Endodermal cell (in vitro differentiated cells): ENCODE results near the gene RPL19. TPM values are rescaled to one million over a fixed set of nuclear protein-coding genes. Genes with fewer than 3 reads are reported as not detected.

Experiments used
- DNase-seq: peaks from one replicate; pipeline ENCODE4 v3.0.0-alpha.2; 2017
- H3K27ac ChIP-seq: 2 replicates; pipeline ENCODE4 v1.5.1; 2013; ENCODE audit warnings: mild to moderate bottlenecking, low read depth, low read length, moderate library complexity
- H3K27me3 ChIP-seq: 2 replicates; pipeline ENCODE4 v1.6.1; 2013; ENCODE audit warnings: mild to moderate bottlenecking, low read length, moderate library complexity; ENCODE audit not compliant: insufficient read depth, control insufficient read depth, poor library complexity, severe bottlenecking
- H3K36me3 ChIP-seq: 2 replicates; pipeline ENCODE4 v1.7.0; 2013; ENCODE audit warnings: mild to moderate bottlenecking, low read length, moderate library complexity; ENCODE audit not compliant: control insufficient read depth, insufficient read depth
- H3K4me1 ChIP-seq: one replicate; pipeline ENCODE4 v1.7.0; 2013; ENCODE audit warnings: low read length; ENCODE audit not compliant: control insufficient read depth, insufficient read depth
- H3K4me3 ChIP-seq: 2 replicates; pipeline ENCODE4 v1.5.1; 2013; ENCODE audit warnings: mild to moderate bottlenecking, low read length, moderate library complexity
- H3K9ac ChIP-seq: 2 replicates; pipeline ENCODE4 v1.6.1; 2013; ENCODE audit warnings: mild to moderate bottlenecking, low read length, moderate library complexity; ENCODE audit not compliant: poor library complexity, severe bottlenecking; ENCODE audit errors: extremely low read depth
- H3K9me3 ChIP-seq: 2 replicates; pipeline ENCODE4 v1.6.1; 2013; ENCODE audit warnings: mild to moderate bottlenecking, low read length, moderate library complexity; ENCODE audit not compliant: control insufficient read depth
- H3K27ac Mint-ChIP-seq: 2 replicates; pipeline ENCODE4 v1.8.0; 2020; ENCODE audit warnings: mixed read lengths
- H3K27me3 Mint-ChIP-seq: 2 replicates; pipeline ENCODE4 v1.8.0; 2021; ENCODE audit warnings: mild to moderate bottlenecking, mixed read lengths; ENCODE audit not compliant: insufficient read depth
- H3K36me3 Mint-ChIP-seq: 2 replicates; pipeline ENCODE4 v1.8.0; 2020; ENCODE audit warnings: low read depth, mixed read lengths
- H3K4me1 Mint-ChIP-seq: 2 replicates; pipeline ENCODE4 v1.8.0; 2020; ENCODE audit warnings: mixed read lengths
- H3K4me3 Mint-ChIP-seq: 2 replicates; pipeline ENCODE4 v1.8.0; 2020; ENCODE audit warnings: mild to moderate bottlenecking, moderate library complexity, mixed read lengths
- H3K9me3 Mint-ChIP-seq: 2 replicates; pipeline ENCODE4 v1.8.0; 2020; ENCODE audit warnings: mild to moderate bottlenecking, mixed read lengths
- WGBS, 2 experiments: methylation state at CpG; one replicate each; pipeline versions ENCODE4 v1.1.5 to v1.1.7; 2013; ENCODE audit warnings: missing lambda C conversion rate in 2 of 2, mixed read lengths in 1 of 2; ENCODE audit not compliant: insufficient coverage in 1 of 2, insufficient read length in 1 of 2; 5-methylcytosine and 5-hydroxymethylcytosine counted together
- total RNA-seq, 2 donors: library from RNA; stranded (reverse); fragmentation: NEBNext Ultra II Directional in 1 of 2; extraction: Animal tissue kit (Norgen Biotek cat#: 25700) in 1 of 2; gene quantifications; 2 replicates in 1 of 2; 3 replicates in 1 of 2; pipeline ENCODE4 v1.2.1, GENCODE V29; 2021
- TF ChIP-seq, protein P1 (sequence below): fragments of 200-600 bp; sonication (generic); conservative IDR thresholded peaks from 2 replicates; pipeline ENCODE4 v1.5.0; 2021; ENCODE audit warnings: antibody characterized with exemption, mild to moderate bottlenecking

RPL19 gene
- total RNA-seq, 2 donors from 2014 or later, result 1,782 to 1,829 TPM

DNA sequence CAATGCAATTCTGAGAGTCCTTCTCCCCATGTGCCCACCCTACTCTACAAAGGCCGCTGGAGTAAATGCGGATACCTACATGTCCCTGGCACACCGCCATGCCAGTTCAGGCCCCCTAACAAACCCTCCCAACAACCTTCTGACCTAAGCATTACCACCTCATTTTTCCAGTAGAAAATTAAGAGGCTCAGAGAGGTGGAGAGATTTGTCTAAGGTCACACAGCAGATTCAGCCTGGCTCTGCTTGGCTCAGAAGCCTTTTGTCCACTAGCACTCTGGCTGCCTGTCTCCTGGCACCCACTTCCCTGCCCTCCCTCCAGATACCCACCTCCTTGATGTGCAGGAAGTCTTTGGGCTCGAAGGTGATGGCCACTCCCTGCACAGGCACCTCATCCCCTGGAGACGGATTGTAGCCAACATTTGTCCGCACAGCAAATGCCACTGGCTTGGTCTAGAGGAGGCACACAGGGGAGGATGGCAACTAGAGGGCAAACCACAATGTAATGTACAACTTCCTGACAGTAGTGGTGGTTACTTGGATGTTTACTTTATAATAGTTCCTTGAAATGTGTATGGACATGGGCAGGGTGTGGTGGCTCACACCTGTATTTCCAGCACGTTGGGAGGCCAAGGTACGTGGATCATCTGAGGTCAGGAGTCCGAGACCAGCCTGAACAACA, 12.8 kb upstream of the RPL19 start:
- Mint-ChIP-seq H3K9me3 (no peaks in the 10 kb centered on the region), H3K4me3 (no peak overlapping the region), H3K27me3 (no peaks in the 10 kb centered on the region), H3K27ac (no peak overlapping the region), H3K4me1 (no peaks in the 10 kb centered on the region), H3K36me3 (peaks cover 31% of the 10 kb centered on the region)
- Histone ChIP-seq H3K4me1 (no peaks in the 10 kb centered on the region), H3K36me3 (peaks cover 18% of the 10 kb centered on the region), H3K9me3 (no peaks in the 10 kb centered on the region), H3K9ac (no peak overlapping the region), H3K27ac (no peak overlapping the region), H3K4me3 (no peak overlapping the region), H3K27me3 (no peaks in the 10 kb centered on the region)
- WGBS, 2 experiments, result 92 to 93% methylated on average over 5 to 9 of the region's 9 CpGs
- TF ChIP-seq, protein P1, sequence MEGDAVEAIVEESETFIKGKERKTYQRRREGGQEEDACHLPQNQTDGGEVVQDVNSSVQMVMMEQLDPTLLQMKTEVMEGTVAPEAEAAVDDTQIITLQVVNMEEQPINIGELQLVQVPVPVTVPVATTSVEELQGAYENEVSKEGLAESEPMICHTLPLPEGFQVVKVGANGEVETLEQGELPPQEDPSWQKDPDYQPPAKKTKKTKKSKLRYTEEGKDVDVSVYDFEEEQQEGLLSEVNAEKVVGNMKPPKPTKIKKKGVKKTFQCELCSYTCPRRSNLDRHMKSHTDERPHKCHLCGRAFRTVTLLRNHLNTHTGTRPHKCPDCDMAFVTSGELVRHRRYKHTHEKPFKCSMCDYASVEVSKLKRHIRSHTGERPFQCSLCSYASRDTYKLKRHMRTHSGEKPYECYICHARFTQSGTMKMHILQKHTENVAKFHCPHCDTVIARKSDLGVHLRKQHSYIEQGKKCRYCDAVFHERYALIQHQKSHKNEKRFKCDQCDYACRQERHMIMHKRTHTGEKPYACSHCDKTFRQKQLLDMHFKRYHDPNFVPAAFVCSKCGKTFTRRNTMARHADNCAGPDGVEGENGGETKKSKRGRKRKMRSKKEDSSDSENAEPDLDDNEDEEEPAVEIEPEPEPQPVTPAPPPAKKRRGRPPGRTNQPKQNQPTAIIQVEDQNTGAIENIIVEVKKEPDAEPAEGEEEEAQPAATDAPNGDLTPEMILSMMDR, result no peak
- DNase-seq, result no peak

DNA sequence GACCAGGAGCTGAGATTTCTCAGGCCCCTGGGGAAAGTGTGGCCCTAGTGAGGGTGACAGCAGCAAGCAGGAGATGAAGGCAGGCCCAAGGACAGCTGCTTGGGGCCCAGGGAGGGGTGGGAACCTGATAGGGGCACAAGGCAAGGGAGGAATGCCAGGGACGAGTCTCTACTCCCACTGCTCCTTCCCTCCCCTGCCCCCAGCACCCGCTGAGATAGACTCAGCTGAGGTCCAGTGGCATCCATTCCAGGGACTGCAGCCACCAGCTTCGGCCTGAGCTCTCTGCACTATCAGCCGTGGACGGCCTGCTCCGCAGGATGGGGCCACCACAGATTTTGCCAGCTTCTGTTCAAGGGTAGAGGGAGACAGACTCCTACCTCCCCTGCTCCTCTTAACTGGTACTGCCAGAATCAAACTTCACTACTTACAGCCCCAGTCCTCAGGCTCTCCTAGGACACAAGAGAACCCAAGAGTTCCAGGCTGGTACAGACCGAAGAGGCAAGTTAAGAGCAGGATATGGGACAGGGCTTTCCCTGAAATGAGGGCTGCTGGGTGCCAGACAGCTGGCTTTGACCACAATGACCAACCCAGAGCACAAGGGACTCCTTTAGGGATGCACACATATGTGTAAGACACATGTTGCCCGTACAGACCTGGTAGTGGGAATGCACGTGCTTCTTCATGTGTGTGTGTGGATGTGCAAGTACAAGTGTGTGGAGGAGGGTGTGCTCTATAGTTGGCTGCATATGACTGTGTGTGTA, 8.2 kb upstream of the RPL19 start:
- Mint-ChIP-seq H3K27me3 (no peaks in the 10 kb centered on the region), H3K36me3 (peaks cover 24% of the 10 kb centered on the region), H3K4me1 (peaks cover 11% of the 10 kb centered on the region), H3K27ac (no peak overlapping the region), H3K4me3 (no peak overlapping the region), H3K9me3 (no peaks in the 10 kb centered on the region)
- TF ChIP-seq, protein P1, result no peak
- no peak overlapping the region for H3K27ac ChIP-seq
- WGBS, 2 experiments, result 93 to 98% methylated on average over 6 to 9 of the region's 9 CpGs
- no peak overlapping the region for H3K9ac ChIP-seq
- H3K4me1 ChIP-seq, result no peaks in the 10 kb centered on the region
- no peaks in the 10 kb centered on the region for H3K27me3 ChIP-seq
- no peaks in the 10 kb centered on the region for H3K9me3 ChIP-seq
- H3K36me3 ChIP-seq, result peaks cover 18% of the 10 kb centered on the region
- no peak overlapping the region for H3K4me3 ChIP-seq
- no peak for DNase-seq

DNA sequence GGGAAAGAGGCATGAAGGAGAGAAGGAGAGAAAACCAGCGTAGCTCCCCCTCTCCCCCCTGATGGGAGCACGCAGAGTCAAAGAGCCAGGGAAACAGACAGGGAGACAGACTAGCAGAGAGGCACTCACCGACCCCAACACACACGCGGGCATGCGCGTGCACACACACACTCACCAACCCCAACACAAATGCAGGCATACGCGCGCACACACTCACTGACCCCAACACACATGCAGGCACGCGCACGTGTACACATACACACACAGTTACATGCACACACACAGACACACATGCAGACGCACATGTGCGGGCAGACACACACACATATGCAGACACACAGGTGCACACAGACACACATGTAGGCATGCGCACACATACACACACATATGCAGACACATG, 7.2 kb upstream of the RPL19 start:
- 88 to 96% methylated on average over 8 to 16 of the region's 16 CpGs for WGBS, 2 experiments
- no peaks in the 10 kb centered on the region for H3K27me3 ChIP-seq

More for the DNA sequence above, 7.2 kb upstream of the RPL19 start:
- Mint-ChIP-seq H3K27me3 (no peaks in the 10 kb centered on the region), H3K27ac (no peak overlapping the region), H3K9me3 (no peaks in the 10 kb centered on the region), H3K4me3 (no peak overlapping the region), H3K4me1 (peaks cover 12% of the 10 kb centered on the region), H3K36me3 (peaks cover 22% of the 10 kb centered on the region)
- DNase-seq, result no peak
- Histone ChIP-seq H3K4me3 (no peak overlapping the region), H3K36me3 (peaks cover 14% of the 10 kb centered on the region), H3K9ac (no peak overlapping the region), H3K9me3 (no peaks in the 10 kb centered on the region), H3K4me1 (no peaks in the 10 kb centered on the region), H3K27ac (no peak overlapping the region)
- TF ChIP-seq, protein P1, result no peak
